Suppressor macrophage treated with lipopolysaccharide for 1 hour (primary cell): ENCODE data around the gene NHS.

Source experiments
- DNase-seq, 3 donors: peaks; one replicate each; pipeline ENCODE4 v3.0.0-alpha.2; 2020 to 2022

The NHS gene

GRCh38 chrX:17449866-17450265, 74.9 kb downstream of the NHS start:
- DNase-seq, result no peak

GRCh38 chrX:17453788-17454187, 78.8 kb downstream of the NHS start:
- DNase-seq, result no peak

GRCh38 chrX:17456526-17456925, 81.5 kb downstream of the NHS start:
- DNase-seq, result no peak

- peak; percentile 1 to 41 (median 15) for DNase-seq
Measured at GRCh38 chrX:17459008-17459611, 84.1 kb downstream of the NHS start.

GRCh38 chrX:17459661-17460060, 84.7 kb downstream of the NHS start:
- peak; percentile 63 to 76 (median 69) for DNase-seq

GRCh38 chrX:17462881-17463280, 87.9 kb downstream of the NHS start:
- no peak for DNase-seq

GRCh38 chrX:17464194-17464593, 89.2 kb downstream of the NHS start:
- peak; percentile 44 to 54 (median 46) for DNase-seq

- no peak for DNase-seq
Measured at GRCh38 chrX:17465201-17465600, 90.2 kb downstream of the NHS start.

GRCh38 chrX:17465802-17466201, 90.8 kb downstream of the NHS start:
- DNase-seq, result no peak

- DNase-seq, result peak; percentile 24 to 46 (median 35)
Measured at GRCh38 chrX:17470136-17470535, 95.1 kb downstream of the NHS start.

GRCh38 chrX:17471121-17471520, 96.1 kb downstream of the NHS start:
- DNase-seq, result no peak

GRCh38 chrX:17471861-17472260, 96.9 kb downstream of the NHS start:
- no peak for DNase-seq

- no peak for DNase-seq
Measured at GRCh38 chrX:17472424-17472823, 97.4 kb downstream of the NHS start.

GRCh38 chrX:17473021-17473420, 98.0 kb downstream of the NHS start:
- no peak for DNase-seq

GRCh38 chrX:17474892-17475291, 99.9 kb downstream of the NHS start:
- DNase-seq, result no peak

- DNase-seq, result no peak
Measured at GRCh38 chrX:17475449-17476217, 100.6 kb downstream of the NHS start.

GRCh38 chrX:17476411-17476810, 101.4 kb downstream of the NHS start:
- no peak for DNase-seq

- no peak for DNase-seq
Measured at GRCh38 chrX:17481086-17481485, 106.1 kb downstream of the NHS start.

GRCh38 chrX:17484592-17484991, 109.6 kb downstream of the NHS start:
- DNase-seq, result no peak

- DNase-seq, result no peak
Measured at GRCh38 chrX:17485391-17485790, 110.4 kb downstream of the NHS start.

GRCh38 chrX:17488036-17488435, 113.0 kb downstream of the NHS start:
- no peak for DNase-seq

- no peak for DNase-seq
Measured at GRCh38 chrX:17494216-17494615, 119.2 kb downstream of the NHS start.

GRCh38 chrX:17495052-17495451, 120.1 kb downstream of the NHS start:
- no peak for DNase-seq

- no peak for DNase-seq
Measured at GRCh38 chrX:17496407-17496806, 121.4 kb downstream of the NHS start.

GRCh38 chrX:17497193-17497592, 122.2 kb downstream of the NHS start:
- DNase-seq, result no peak
